NCI-H2196 (cell line): Measurements from ENCODE around the gene FAM13C.

ENCODE experiments used
- DNase-seq: peaks from one replicate; lab custom pipeline; 2025; ENCODE audit not compliant: unreplicated experiment; lab: John Stamatoyannopoulos, UW

FAM13C gene

GRCh38 chr10:59319854-59320253 is 42.5 kb downstream of the FAM13C start:
- DNase-seq, result no peak

- no peak for DNase-seq
Observed at GRCh38 chr10:59317066-59317465, 45.3 kb downstream of the FAM13C start.

GRCh38 chr10:59315465-59315864 is 46.9 kb downstream of the FAM13C start:
- DNase-seq, result no peak

GRCh38 chr10:59314268-59314667 is 48.1 kb downstream of the FAM13C start:
- no peak for DNase-seq

GRCh38 chr10:59312247-59312646 is 50.1 kb downstream of the FAM13C start:
- DNase-seq, result no peak

GRCh38 chr10:59311025-59311424 is 51.3 kb downstream of the FAM13C start:
- no peak for DNase-seq

- no peak for DNase-seq
Observed at GRCh38 chr10:59310324-59310914, 51.9 kb downstream of the FAM13C start.

GRCh38 chr10:59304521-59305097 is 57.7 kb downstream of the FAM13C start:
- DNase-seq, result no peak

- no peak for DNase-seq
Observed at GRCh38 chr10:59303018-59303417, 59.3 kb downstream of the FAM13C start.

- DNase-seq, result no peak
Observed at GRCh38 chr10:59302381-59302780, 60.0 kb downstream of the FAM13C start.

- DNase-seq, result no peak
Observed at GRCh38 chr10:59301067-59301754, 61.1 kb downstream of the FAM13C start.

GRCh38 chr10:59300386-59300785 is 62.0 kb downstream of the FAM13C start:
- DNase-seq, result no peak

- DNase-seq, result no peak
Observed at GRCh38 chr10:59299933-59300332, 62.4 kb downstream of the FAM13C start.

GRCh38 chr10:59290448-59290847 is 71.9 kb downstream of the FAM13C start:
- DNase-seq, result no peak

GRCh38 chr10:59289853-59290252 is 72.5 kb downstream of the FAM13C start:
- no peak for DNase-seq

- DNase-seq, result no peak
Observed at GRCh38 chr10:59287587-59288255, 74.6 kb downstream of the FAM13C start.

GRCh38 chr10:59285848-59286247 is 76.5 kb downstream of the FAM13C start:
- DNase-seq, result no peak

GRCh38 chr10:59285073-59285472 is 77.3 kb downstream of the FAM13C start:
- no peak for DNase-seq

- DNase-seq, result no peak
Observed at GRCh38 chr10:59284118-59284975, 78.0 kb downstream of the FAM13C start.

- DNase-seq, result no peak
Observed at GRCh38 chr10:59283456-59284091, 78.8 kb downstream of the FAM13C start.

- DNase-seq, result no peak
Observed at GRCh38 chr10:59281861-59282260, 80.5 kb downstream of the FAM13C start.
